ENCODE data around the gene ALG12. TPM values are rescaled to one million over a fixed set of nuclear protein-coding genes. Genes with fewer than 3 reads are reported as not detected.

Gene ALG12
- total and polyA plus RNA-seq, 2 of the 13 experiments (the other 11 are each of a cell fraction or from before 2014, with no cell fraction given): 7.8 to 15.8 TPM

DNA sequence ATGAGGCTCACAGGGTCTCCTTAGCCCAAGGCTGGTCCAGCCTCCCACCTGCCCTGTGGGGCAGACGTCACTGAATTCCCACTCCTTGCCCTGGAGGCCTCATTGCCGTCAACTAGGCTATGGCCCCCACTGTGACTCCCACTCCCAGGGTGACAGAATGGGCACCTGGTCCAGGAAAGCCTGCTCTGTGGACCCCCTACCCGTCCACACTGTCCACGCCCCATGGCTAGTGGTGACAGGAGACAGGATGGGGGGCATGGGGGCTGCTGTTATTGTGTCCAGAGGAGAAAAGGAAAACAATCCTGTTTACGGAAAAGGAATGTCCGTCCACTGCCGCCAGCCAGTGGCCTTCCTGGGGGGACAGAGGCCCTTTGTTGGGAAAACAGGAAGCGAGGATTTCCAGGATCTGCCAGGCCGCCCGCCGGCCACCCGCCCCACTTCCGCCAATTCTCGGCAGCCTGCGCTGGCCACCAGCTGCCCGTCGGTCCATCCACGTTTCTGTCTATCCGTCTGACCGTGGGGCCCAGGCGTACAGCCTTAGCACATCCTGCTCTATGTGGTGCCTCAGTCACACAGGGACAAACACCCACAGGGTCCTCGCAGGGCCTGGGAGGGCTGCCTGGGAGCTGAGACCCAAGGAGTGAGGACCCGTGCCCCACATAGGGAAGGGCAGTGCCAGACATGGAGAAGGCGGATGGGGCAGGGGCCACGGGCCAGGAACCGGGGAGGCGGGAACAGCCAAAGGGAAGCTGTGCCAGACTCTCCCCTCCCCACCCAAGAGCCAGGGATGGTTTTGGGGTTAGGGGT lies 19.7 kb upstream of the ALG12 start (continued):
- TF ChIP-seq, protein P1, sequence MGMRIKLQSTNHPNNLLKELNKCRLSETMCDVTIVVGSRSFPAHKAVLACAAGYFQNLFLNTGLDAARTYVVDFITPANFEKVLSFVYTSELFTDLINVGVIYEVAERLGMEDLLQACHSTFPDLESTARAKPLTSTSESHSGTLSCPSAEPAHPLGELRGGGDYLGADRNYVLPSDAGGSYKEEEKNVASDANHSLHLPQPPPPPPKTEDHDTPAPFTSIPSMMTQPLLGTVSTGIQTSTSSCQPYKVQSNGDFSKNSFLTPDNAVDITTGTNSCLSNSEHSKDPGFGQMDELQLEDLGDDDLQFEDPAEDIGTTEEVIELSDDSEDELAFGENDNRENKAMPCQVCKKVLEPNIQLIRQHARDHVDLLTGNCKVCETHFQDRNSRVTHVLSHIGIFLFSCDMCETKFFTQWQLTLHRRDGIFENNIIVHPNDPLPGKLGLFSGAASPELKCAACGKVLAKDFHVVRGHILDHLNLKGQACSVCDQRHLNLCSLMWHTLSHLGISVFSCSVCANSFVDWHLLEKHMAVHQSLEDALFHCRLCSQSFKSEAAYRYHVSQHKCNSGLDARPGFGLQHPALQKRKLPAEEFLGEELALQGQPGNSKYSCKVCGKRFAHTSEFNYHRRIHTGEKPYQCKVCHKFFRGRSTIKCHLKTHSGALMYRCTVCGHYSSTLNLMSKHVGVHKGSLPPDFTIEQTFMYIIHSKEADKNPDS (CRISPR knock-in tag; IDR thresholded peaks at IDR 0.05): no peak
- TF ChIP-seq, protein P2, sequence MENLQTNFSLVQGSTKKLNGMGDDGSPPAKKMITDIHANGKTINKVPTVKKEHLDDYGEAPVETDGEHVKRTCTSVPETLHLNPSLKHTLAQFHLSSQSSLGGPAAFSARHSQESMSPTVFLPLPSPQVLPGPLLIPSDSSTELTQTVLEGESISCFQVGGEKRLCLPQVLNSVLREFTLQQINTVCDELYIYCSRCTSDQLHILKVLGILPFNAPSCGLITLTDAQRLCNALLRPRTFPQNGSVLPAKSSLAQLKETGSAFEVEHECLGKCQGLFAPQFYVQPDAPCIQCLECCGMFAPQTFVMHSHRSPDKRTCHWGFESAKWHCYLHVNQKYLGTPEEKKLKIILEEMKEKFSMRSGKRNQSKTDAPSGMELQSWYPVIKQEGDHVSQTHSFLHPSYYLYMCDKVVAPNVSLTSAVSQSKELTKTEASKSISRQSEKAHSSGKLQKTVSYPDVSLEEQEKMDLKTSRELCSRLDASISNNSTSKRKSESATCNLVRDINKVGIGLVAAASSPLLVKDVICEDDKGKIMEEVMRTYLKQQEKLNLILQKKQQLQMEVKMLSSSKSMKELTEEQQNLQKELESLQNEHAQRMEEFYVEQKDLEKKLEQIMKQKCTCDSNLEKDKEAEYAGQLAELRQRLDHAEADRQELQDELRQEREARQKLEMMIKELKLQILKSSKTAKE (CRISPR knock-in tag; IDR thresholded peaks at IDR 0.05; ENCODE audit: borderline replicate concordance): peak; percentile 97
- TF ChIP-seq ZSCAN25 (CRISPR knock-in tag; IDR thresholded peaks at IDR 0.05) (peak; percentile 83; the same call in 1 of the 2 replicates), ZNF577 (CRISPR knock-in tag; IDR thresholded peaks at IDR 0.05; ENCODE audit: borderline replicate concordance, low read depth) (no peak), ZNF672 (CRISPR knock-in tag; IDR thresholded peaks at IDR 0.05) (no peak), ZNF33B (CRISPR knock-in tag; IDR thresholded peaks at IDR 0.05) (0 out of 2 replicates have a peak, but pooled peaks have one; percentile 26), NR2C2 (CRISPR knock-in tag; IDR thresholded peaks at IDR 0.05; ENCODE audit: borderline replicate concordance) (0 out of 2 replicates have a peak, but pooled peaks have one; percentile 13), SPEN (CRISPR knock-in tag; IDR thresholded peaks at IDR 0.05; ENCODE audit: low read depth) (peak; percentile 76), TCF7 (IDR thresholded peaks at IDR 0.05; ENCODE audit: low read depth) (no peak), SMAD9 (CRISPR knock-in tag; IDR thresholded peaks at IDR 0.05) (0 out of 2 replicates have a peak, but pooled peaks have one; percentile 73), HCFC1 (IDR thresholded peaks at IDR 0.05; ENCODE audit: low read depth, low read length) (no peak)
- TF ChIP-seq, protein P3, sequence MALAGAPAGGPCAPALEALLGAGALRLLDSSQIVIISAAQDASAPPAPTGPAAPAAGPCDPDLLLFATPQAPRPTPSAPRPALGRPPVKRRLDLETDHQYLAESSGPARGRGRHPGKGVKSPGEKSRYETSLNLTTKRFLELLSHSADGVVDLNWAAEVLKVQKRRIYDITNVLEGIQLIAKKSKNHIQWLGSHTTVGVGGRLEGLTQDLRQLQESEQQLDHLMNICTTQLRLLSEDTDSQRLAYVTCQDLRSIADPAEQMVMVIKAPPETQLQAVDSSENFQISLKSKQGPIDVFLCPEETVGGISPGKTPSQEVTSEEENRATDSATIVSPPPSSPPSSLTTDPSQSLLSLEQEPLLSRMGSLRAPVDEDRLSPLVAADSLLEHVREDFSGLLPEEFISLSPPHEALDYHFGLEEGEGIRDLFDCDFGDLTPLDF (CRISPR knock-in tag; IDR thresholded peaks at IDR 0.05): no peak
- TF ChIP-seq, protein P4, sequence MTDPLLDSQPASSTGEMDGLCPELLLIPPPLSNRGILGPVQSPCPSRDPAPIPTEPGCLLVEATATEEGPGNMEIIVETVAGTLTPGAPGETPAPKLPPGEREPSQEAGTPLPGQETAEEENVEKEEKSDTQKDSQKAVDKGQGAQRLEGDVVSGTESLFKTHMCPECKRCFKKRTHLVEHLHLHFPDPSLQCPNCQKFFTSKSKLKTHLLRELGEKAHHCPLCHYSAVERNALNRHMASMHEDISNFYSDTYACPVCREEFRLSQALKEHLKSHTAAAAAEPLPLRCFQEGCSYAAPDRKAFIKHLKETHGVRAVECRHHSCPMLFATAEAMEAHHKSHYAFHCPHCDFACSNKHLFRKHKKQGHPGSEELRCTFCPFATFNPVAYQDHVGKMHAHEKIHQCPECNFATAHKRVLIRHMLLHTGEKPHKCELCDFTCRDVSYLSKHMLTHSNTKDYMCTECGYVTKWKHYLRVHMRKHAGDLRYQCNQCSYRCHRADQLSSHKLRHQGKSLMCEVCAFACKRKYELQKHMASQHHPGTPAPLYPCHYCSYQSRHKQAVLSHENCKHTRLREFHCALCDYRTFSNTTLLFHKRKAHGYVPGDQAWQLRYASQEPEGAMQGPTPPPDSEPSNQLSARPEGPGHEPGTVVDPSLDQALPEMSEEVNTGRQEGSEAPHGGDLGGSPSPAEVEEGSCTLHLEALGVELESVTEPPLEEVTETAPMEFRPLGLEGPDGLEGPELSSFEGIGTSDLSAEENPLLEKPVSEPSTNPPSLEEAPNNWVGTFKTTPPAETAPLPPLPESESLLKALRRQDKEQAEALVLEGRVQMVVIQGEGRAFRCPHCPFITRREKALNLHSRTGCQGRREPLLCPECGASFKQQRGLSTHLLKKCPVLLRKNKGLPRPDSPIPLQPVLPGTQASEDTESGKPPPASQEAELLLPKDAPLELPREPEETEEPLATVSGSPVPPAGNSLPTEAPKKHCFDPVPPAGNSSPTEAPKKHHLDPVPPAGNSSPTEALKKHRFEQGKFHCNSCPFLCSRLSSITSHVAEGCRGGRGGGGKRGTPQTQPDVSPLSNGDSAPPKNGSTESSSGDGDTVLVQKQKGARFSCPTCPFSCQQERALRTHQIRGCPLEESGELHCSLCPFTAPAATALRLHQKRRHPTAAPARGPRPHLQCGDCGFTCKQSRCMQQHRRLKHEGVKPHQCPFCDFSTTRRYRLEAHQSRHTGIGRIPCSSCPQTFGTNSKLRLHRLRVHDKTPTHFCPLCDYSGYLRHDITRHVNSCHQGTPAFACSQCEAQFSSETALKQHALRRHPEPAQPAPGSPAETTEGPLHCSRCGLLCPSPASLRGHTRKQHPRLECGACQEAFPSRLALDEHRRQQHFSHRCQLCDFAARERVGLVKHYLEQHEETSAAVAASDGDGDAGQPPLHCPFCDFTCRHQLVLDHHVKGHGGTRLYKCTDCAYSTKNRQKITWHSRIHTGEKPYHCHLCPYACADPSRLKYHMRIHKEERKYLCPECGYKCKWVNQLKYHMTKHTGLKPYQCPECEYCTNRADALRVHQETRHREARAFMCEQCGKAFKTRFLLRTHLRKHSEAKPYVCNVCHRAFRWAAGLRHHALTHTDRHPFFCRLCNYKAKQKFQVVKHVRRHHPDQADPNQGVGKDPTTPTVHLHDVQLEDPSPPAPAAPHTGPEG (CRISPR knock-in tag; IDR thresholded peaks at IDR 0.05): peak; percentile 62; the same call in 1 of the 2 replicates
- TF ChIP-seq, protein P5, sequence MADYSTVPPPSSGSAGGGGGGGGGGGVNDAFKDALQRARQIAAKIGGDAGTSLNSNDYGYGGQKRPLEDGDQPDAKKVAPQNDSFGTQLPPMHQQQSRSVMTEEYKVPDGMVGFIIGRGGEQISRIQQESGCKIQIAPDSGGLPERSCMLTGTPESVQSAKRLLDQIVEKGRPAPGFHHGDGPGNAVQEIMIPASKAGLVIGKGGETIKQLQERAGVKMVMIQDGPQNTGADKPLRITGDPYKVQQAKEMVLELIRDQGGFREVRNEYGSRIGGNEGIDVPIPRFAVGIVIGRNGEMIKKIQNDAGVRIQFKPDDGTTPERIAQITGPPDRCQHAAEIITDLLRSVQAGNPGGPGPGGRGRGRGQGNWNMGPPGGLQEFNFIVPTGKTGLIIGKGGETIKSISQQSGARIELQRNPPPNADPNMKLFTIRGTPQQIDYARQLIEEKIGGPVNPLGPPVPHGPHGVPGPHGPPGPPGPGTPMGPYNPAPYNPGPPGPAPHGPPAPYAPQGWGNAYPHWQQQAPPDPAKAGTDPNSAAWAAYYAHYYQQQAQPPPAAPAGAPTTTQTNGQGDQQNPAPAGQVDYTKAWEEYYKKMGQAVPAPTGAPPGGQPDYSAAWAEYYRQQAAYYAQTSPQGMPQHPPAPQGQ (CRISPR knock-in tag; IDR thresholded peaks at IDR 0.05; ENCODE audit: borderline replicate concordance): peak; percentile 66; the same call in 1 of the 2 replicates
